ENCODE measurements around the gene FURIN. TPM values are rescaled to one million over a fixed set of nuclear protein-coding genes. Genes with fewer than 3 reads are reported as not detected.

The FURIN gene
- total and polyA plus RNA-seq, 9 of the 15 experiments (the other 6 are each of a cell fraction or from before 2014, with no cell fraction given) = 0.92 to 99.9 (median 34.8) TPM

DNA sequence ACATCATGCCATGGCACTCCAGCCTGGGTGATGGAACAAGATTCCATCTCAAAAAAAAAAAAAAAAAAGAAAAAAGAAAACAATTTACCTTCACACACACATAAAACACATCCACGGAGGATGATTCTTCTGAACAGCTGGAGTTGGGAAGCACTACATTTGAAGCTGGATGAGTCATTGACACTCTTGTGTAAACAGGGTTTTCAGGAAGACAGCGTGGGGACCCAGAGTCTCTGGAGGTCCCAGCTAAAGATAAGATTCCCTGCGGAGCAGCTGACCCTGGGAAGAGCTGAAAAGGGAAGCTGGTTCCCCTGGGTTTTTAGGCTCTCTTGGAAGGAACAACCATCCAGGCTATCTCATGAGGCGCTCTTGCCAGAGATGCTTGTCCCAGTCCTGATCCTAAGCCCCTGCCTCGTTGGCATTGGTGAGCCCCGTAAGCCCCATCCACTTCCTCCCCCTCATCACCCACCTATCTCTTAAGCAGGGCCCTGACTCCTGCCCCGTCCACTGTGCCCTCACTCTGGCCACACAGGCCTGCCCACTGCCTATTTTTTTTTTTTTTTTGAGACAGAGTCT, 32.0 kb upstream of the FURIN start (continued):
- TF ChIP-seq ZNF717 (CRISPR knock-in tag; IDR thresholded peaks at IDR 0.05) (no peak), TEAD2 (tag; IDR thresholded peaks at IDR 0.05) (no peak), ZNF324 (CRISPR knock-in tag; IDR thresholded peaks at IDR 0.05) (no peak), BCL6 (CRISPR knock-in tag; IDR thresholded peaks at IDR 0.05) (no peak), ARHGAP35 (IDR thresholded peaks at IDR 0.05; ENCODE audit: partially characterized antibody) (no peak), RCOR1 (IDR thresholded peaks at IDR 0.05; ENCODE audit: borderline replicate concordance in 1 of 2, low read depth in 2 of 2, low read length in 2 of 2) (peak in 1 of 2 experiments; percentile 59; a peak in 1 of 4 replicates), CXXC5 (CRISPR knock-in tag; IDR thresholded peaks at IDR 0.05) (peak; percentile 16; the same call in 1 of the 2 replicates), ZNF165 (CRISPR knock-in tag; IDR thresholded peaks at IDR 0.05; ENCODE audit: borderline replicate concordance) (no peak), GTF2E2 (tag; IDR thresholded peaks at IDR 0.05) (no peak), MTA2 (IDR thresholded peaks at IDR 0.05; ENCODE audit: low read depth) (0 out of 2 replicates have a peak, but pooled peaks have one; percentile 12), BRD9 (IDR thresholded peaks at IDR 0.05; ENCODE audit: low read depth, partially characterized antibody) (no peak), ARNT (IDR thresholded peaks at IDR 0.05) (no peak), ZNF239 (CRISPR knock-in tag; IDR thresholded peaks at IDR 0.05) (no peak), ZNF3 (CRISPR knock-in tag; IDR thresholded peaks at IDR 0.05) (no peak), LEF1 (IDR thresholded peaks at IDR 0.05) (no peak), ZNF696 (CRISPR knock-in tag; conservative IDR thresholded peaks at IDR 0.05) (no peak)
- TF ChIP-seq, protein P1, sequence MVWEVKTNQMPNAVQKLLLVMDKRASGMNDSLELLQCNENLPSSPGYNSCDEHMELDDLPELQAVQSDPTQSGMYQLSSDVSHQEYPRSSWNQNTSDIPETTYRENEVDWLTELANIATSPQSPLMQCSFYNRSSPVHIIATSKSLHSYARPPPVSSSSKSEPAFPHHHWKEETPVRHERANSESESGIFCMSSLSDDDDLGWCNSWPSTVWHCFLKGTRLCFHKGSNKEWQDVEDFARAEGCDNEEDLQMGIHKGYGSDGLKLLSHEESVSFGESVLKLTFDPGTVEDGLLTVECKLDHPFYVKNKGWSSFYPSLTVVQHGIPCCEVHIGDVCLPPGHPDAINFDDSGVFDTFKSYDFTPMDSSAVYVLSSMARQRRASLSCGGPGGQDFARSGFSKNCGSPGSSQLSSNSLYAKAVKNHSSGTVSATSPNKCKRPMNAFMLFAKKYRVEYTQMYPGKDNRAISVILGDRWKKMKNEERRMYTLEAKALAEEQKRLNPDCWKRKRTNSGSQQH (CRISPR knock-in tag; IDR thresholded peaks at IDR 0.05) = no peak
- TF ChIP-seq, protein P2, sequence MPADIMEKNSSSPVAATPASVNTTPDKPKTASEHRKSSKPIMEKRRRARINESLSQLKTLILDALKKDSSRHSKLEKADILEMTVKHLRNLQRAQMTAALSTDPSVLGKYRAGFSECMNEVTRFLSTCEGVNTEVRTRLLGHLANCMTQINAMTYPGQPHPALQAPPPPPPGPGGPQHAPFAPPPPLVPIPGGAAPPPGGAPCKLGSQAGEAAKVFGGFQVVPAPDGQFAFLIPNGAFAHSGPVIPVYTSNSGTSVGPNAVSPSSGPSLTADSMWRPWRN (IDR thresholded peaks at IDR 0.05; ENCODE audit: low read depth) = 0 out of 2 replicates have a peak, but pooled peaks have one; percentile 32
- TF ChIP-seq, protein P3, sequence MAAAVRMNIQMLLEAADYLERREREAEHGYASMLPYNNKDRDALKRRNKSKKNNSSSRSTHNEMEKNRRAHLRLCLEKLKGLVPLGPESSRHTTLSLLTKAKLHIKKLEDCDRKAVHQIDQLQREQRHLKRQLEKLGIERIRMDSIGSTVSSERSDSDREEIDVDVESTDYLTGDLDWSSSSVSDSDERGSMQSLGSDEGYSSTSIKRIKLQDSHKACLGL (CRISPR knock-in tag; IDR thresholded peaks at IDR 0.05; ENCODE audit: borderline replicate concordance, poor library complexity, severe bottlenecking) = no peak
- TF ChIP-seq, protein P4, sequence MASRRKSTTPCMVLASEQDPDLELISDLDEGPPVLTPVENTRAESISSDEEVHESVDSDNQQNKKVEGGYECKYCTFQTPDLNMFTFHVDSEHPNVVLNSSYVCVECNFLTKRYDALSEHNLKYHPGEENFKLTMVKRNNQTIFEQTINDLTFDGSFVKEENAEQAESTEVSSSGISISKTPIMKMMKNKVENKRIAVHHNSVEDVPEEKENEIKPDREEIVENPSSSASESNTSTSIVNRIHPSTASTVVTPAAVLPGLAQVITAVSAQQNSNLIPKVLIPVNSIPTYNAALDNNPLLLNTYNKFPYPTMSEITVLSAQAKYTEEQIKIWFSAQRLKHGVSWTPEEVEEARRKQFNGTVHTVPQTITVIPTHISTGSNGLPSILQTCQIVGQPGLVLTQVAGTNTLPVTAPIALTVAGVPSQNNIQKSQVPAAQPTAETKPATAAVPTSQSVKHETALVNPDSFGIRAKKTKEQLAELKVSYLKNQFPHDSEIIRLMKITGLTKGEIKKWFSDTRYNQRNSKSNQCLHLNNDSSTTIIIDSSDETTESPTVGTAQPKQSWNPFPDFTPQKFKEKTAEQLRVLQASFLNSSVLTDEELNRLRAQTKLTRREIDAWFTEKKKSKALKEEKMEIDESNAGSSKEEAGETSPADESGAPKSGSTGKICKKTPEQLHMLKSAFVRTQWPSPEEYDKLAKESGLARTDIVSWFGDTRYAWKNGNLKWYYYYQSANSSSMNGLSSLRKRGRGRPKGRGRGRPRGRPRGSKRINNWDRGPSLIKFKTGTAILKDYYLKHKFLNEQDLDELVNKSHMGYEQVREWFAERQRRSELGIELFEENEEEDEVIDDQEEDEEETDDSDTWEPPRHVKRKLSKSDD (conservative IDR thresholded peaks at IDR 0.05; ENCODE audit: low read length) = no peak
- TF ChIP-seq, protein P5, sequence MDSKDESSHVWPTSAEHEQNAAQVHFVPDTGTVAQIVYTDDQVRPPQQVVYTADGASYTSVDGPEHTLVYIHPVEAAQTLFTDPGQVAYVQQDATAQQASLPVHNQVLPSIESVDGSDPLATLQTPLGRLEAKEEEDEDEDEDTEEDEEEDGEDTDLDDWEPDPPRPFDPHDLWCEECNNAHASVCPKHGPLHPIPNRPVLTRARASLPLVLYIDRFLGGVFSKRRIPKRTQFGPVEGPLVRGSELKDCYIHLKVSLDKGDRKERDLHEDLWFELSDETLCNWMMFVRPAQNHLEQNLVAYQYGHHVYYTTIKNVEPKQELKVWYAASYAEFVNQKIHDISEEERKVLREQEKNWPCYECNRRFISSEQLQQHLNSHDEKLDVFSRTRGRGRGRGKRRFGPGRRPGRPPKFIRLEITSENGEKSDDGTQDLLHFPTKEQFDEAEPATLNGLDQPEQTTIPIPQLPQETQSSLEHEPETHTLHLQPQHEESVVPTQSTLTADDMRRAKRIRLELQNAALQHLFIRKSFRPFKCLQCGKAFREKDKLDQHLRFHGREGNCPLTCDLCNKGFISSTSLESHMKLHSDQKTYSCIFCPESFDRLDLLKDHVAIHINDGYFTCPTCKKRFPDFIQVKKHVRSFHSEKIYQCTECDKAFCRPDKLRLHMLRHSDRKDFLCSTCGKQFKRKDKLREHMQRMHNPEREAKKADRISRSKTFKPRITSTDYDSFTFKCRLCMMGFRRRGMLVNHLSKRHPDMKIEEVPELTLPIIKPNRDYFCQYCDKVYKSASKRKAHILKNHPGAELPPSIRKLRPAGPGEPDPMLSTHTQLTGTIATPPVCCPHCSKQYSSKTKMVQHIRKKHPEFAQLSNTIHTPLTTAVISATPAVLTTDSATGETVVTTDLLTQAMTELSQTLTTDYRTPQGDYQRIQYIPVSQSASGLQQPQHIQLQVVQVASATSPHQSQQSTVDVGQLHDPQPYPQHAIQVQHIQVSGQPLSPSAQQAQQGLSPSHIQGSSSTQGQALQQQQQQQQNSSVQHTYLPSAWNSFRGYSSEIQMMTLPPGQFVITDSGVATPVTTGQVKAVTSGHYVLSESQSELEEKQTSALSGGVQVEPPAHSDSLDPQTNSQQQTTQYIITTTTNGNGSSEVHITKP (IDR thresholded peaks at IDR 0.05; ENCODE audit: partially characterized antibody) = peak; percentile 72

Data from K562 (cell line).